ENCODE results near the gene NPHS1.

NPHS1 gene

GRCh38 chr19:35828692-35829301, 23.5 kb downstream of the NPHS1 start:
- no peak overlapping the region for H3K4me3 ChIP-seq (ENCODE audit: low read depth, low read length)
- TF ChIP-seq CTCF (IDR thresholded peaks at IDR 0.05; ENCODE audit: control insufficient read depth, extremely low read depth, insufficient read depth): no peak
- no peak for DNase-seq (ENCODE audit: low read depth)

- H3K4me3 ChIP-seq (ENCODE audit: low read depth, low read length): no peak overlapping the region
- DNase-seq (ENCODE audit: low read depth): no peak
- no peak for TF ChIP-seq CTCF (IDR thresholded peaks at IDR 0.05; ENCODE audit: control insufficient read depth, extremely low read depth, insufficient read depth)
Measured at GRCh38 chr19:35824150-35824549, 28.2 kb downstream of the NPHS1 start.

- no peak for TF ChIP-seq CTCF (IDR thresholded peaks at IDR 0.05; ENCODE audit: control insufficient read depth, extremely low read depth, insufficient read depth)
- H3K4me3 ChIP-seq (ENCODE audit: low read depth, low read length): no peak overlapping the region
- DNase-seq (ENCODE audit: low read depth): no peak
Measured at GRCh38 chr19:35822579-35822978, 29.7 kb downstream of the NPHS1 start.

GRCh38 chr19:35818445-35818844, 33.9 kb downstream of the NPHS1 start:
- no peak for DNase-seq (ENCODE audit: low read depth)
- H3K4me3 ChIP-seq (ENCODE audit: low read depth, low read length): no peak overlapping the region
- TF ChIP-seq CTCF (IDR thresholded peaks at IDR 0.05; ENCODE audit: control insufficient read depth, extremely low read depth, insufficient read depth): no peak

- no peak for DNase-seq (ENCODE audit: low read depth)
- no peak for TF ChIP-seq CTCF (IDR thresholded peaks at IDR 0.05; ENCODE audit: control insufficient read depth, extremely low read depth, insufficient read depth)
- no peak overlapping the region for H3K4me3 ChIP-seq (ENCODE audit: low read depth, low read length)
Measured at GRCh38 chr19:35816846-35817245, 35.5 kb downstream of the NPHS1 start.

GRCh38 chr19:35816262-35816661, 36.0 kb downstream of the NPHS1 start:
- DNase-seq (ENCODE audit: low read depth): no peak

More at GRCh38 chr19:35816262-35816661, 36.0 kb downstream of the NPHS1 start:
- H3K4me3 ChIP-seq (ENCODE audit: low read depth, low read length): no peak overlapping the region
- TF ChIP-seq CTCF (IDR thresholded peaks at IDR 0.05; ENCODE audit: control insufficient read depth, extremely low read depth, insufficient read depth): no peak

Data from LNCaP clone FGC (cell line).